ENCODE data around the gene POU6F1. TPM values are rescaled to one million over a fixed set of nuclear protein-coding genes. Genes with fewer than 3 reads are reported as not detected.

The POU6F1 gene
- total and polyA plus RNA-seq, 9 of the 15 experiments (the other 6 are each of a cell fraction or from before 2014, with no cell fraction given), result 0.14 to 3.3 (median 1.1) TPM

DNA sequence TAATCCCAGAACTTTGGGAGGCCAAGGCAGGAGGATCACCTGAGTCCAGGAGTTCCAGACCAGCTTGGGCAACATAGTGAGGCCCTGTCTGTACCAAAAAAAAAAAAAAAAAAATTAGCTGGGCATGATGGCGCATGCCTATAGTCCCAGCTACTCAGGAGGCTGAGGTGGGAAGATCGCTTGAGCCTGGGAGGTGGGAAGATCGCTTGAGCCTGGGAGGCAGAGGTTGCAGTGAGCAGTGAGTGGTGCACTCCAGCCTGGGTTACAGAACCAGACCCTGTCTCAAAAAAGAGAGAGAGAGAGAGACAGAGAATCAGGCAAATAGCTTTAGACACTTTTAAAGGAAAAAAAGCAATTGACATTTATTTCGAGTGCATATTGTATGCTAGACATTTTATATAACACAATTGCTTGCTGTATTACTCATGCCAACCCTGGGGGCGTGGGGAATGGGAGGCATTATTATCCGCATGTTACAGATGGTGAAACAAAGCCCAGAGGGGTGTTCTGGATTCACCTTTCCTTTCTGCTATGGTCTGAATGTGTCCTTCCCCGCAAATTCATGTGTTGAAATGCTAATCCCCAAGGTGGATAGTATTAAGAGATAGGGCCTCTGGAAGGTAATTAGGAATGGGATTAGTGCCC is 9.7 kb downstream of the POU6F1 start:
- ATAC-seq (no peak), FAIRE-seq (no peak), DNase-seq (ENCODE audit: extremely low read depth in 1 of 4, low spot score in 3 of 4) (no peak)
- POLR2A ChIA-PET, result interaction anchor here (0.7 to 1.3 kb wide), 2 partner anchors 10 to 19 kb away, joined by 3 to 6 read pairs; partner anchors contain the start of gene POU6F1
- BruUV-seq (replicated peaks), result no TSS peak
- in situ Hi-C loops (cut with MboI), result no loop called here
- Histone ChIP-seq H3K9me3 (replicated peaks; ENCODE audit: control insufficient read depth, insufficient read depth, low read depth, low read length) (no peaks in the 10 kb centered on the region), H3K4me1 (replicated peaks in 1 of 2; ENCODE audit: control insufficient read depth in 2 of 2, insufficient read depth in 2 of 2, low read length in 2 of 2) (no peaks in the 10 kb centered on the region), H2AFZ (ENCODE audit: low read depth, low read length) (no peak overlapping the region), H3K4me3 (no peak overlapping the region), H3K36me3 (ENCODE audit: control insufficient read depth, insufficient read depth, low read length) (no peaks in the 10 kb centered on the region), H3K9ac (ENCODE audit: insufficient read depth in 1 of 2, low read depth in 2 of 2, low read length in 2 of 2) (no peak overlapping the region), H4K20me1 (replicated peaks; ENCODE audit: control insufficient read depth, insufficient read depth, low read length) (no peaks in the 10 kb centered on the region), H3K27me3 (ENCODE audit: control insufficient read depth in 2 of 2, insufficient read depth in 2 of 2, low read length in 2 of 2) (no peaks in the 10 kb centered on the region), H3K79me2 (ENCODE audit: control insufficient read depth, insufficient read depth, low read length) (no peaks in the 10 kb centered on the region), H3K9me1 (ENCODE audit: control insufficient read depth, insufficient read depth, low read length) (no peaks in the 10 kb centered on the region), H3K27ac (ENCODE audit: extremely low read depth, low read depth, low read length) (no peak overlapping the region), H3K4me2 (ENCODE audit: insufficient read depth, low read length) (no peak overlapping the region)
- intact Hi-C loops (cut with micrococcal nuclease), result no loop called here
- 30% methylated on average over 5 of the region's 7 CpGs for WGBS (ENCODE audit: insufficient coverage, low coverage, missing lambda C conversion rate)
- TF ChIP-seq ELF2 (CRISPR knock-in tag; IDR thresholded peaks at IDR 0.05) (no peak), NR1H2 (CRISPR knock-in tag; IDR thresholded peaks at IDR 0.05) (no peak), TOE1 (IDR thresholded peaks at IDR 0.05; ENCODE audit: borderline replicate concordance) (no peak), TOE1 (CRISPR knock-in tag; IDR thresholded peaks at IDR 0.05; ENCODE audit: borderline replicate concordance, low read depth) (no peak), TAF9B (IDR thresholded peaks at IDR 0.05; ENCODE audit: partially characterized antibody) (no peak), ZNF830 (CRISPR knock-in tag; IDR thresholded peaks at IDR 0.05) (no peak), TCF3 (CRISPR knock-in tag; IDR thresholded peaks at IDR 0.05) (no peak)
- CTCF ChIA-PET (ENCODE audit: low intra/inter-chr PET ratio), result no interaction called here

Data from K562 (cell line).